Activated CD8-positive, alpha-beta T cell treated with anti-CD3 and anti-CD28 coated beads for 36 hours (primary cell): ENCODE measurements around the gene EYA4. TPM values are rescaled to one million over a fixed set of nuclear protein-coding genes. Genes with fewer than 3 reads are reported as not detected.

Experiments
- ATAC-seq: fragments of 200-7000 bp; cut with Tn5 transposase; one replicate; pipeline ENCODE4 v1.10.0; 2021; ENCODE audit warnings: mild to moderate bottlenecking, moderate library complexity
- CTCF ChIA-PET: fragments of 350-600 bp; sonication (Branson Sonifier 250); formaldehyde crosslinking; loops from one replicate; lab custom pipeline; 2021; ENCODE audit warnings: antibody characterized with exemption; lab: Charles Lee
- POLR2A ChIA-PET: fragments of 350-600 bp; sonication (Branson Sonifier 250); formaldehyde crosslinking; loops from one replicate; lab custom pipeline; 2021; ENCODE audit warnings: antibody characterized with exemption; lab: Charles Lee
- DNase-seq: peaks from one replicate; pipeline ENCODE4 v3.0.0-alpha.2; 2020
- H3K27ac Mint-ChIP-seq: one replicate; pipeline ENCODE4 v1.8.0; 2021; ENCODE audit warnings: mild to moderate bottlenecking, mixed read lengths
- H3K27me3 Mint-ChIP-seq: one replicate; pipeline ENCODE4 v1.8.0; 2021; ENCODE audit warnings: mixed read lengths
- H3K36me3 Mint-ChIP-seq: one replicate; pipeline ENCODE4 v1.8.0; 2021; ENCODE audit warnings: low read depth, mixed read lengths
- H3K4me1 Mint-ChIP-seq: one replicate; pipeline ENCODE4 v1.8.0; 2021; ENCODE audit warnings: low read depth, mixed read lengths
- H3K4me3 Mint-ChIP-seq: one replicate; pipeline ENCODE4 v1.8.0; 2021; ENCODE audit warnings: mild to moderate bottlenecking, moderate library complexity, mixed read lengths
- H3K9me3 Mint-ChIP-seq: one replicate; pipeline ENCODE4 v1.8.0; 2021; ENCODE audit warnings: mixed read lengths
- CTCF ChIP-seq: fragments of 200-600 bp; IDR thresholded peaks from one replicate; pipeline ENCODE4 v1.8.0; 2022; ENCODE audit warnings: antibody characterized with exemption, mild to moderate bottlenecking
- intact Hi-C: fragments of 100-400 bp; cut with micrococcal nuclease; formaldehyde crosslinking; loops from one replicate; pipeline ENCODE4 v1.10.0; 2022
- total RNA-seq, 2 experiments: library from RNA; stranded (reverse); gene quantifications; one replicate each; pipeline ENCODE4 v1.2.3, GENCODE V29; 2021

Gene EYA4
- total RNA-seq, 2 experiments from 2014 or later = not detected

- ChIA-PET POLR2A (no interaction called here), CTCF (interaction anchor here (1.1 kb wide), 1 partner anchor 299 kb away, joined by 3 read pairs; no protein-coding TSS in a partner anchor)
- DNase-seq (no peak), ATAC-seq (no peak)
- Mint-ChIP-seq H3K27me3 (peaks cover 1% of the 10 kb centered on the region), H3K27ac (no peak overlapping the region), H3K4me1 (no peaks in the 10 kb centered on the region), H3K9me3 (peaks cover 4% of the 10 kb centered on the region), H3K36me3 (no peaks in the 10 kb centered on the region), H3K4me3 (no peak overlapping the region)
- intact Hi-C loops = no loop called here
- no peak for TF ChIP-seq CTCF
These were observed 26.9 kb upstream of the EYA4 start for GRCh38 chr6:133214267-133214666.

DNA sequence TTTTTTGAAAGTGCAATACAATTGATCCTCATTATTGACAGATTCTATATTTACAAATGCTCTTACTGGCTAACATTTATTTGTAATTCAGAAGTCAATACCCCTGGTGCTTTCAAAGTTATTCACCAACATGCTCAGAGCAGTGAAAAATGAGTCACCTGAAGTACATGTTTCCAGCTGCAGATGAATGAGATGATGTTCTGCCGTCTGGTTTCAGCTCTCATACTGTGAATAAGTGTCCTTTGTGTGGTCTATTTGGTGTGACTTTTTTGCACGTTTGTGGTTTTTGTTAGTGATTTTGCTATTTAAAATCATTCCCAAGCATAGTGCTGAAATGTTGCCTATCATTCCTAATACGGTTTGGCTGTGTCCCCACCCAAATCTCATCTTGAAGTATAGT is 22.3 kb upstream of the EYA4 start:
- Mint-ChIP-seq H3K27ac (no peak overlapping the region), H3K4me1 (no peaks in the 10 kb centered on the region), H3K4me3 (no peak overlapping the region), H3K27me3 (no peaks in the 10 kb centered on the region), H3K9me3 (no peaks in the 10 kb centered on the region), H3K36me3 (no peaks in the 10 kb centered on the region)
- intact Hi-C loops = no loop called here
- no peak for ATAC-seq
- no peak for DNase-seq
- TF ChIP-seq CTCF = no peak
- POLR2A ChIA-PET = no interaction called here
- CTCF ChIA-PET = no interaction called here

- intact Hi-C loops = no loop called here
- ChIA-PET POLR2A (no interaction called here), CTCF (no interaction called here)
- H3K36me3 Mint-ChIP-seq = no peaks in the 10 kb centered on the region
- H3K27ac Mint-ChIP-seq = no peak overlapping the region
- ATAC-seq = no peak
- no peaks in the 10 kb centered on the region for H3K27me3 Mint-ChIP-seq
- no peak for DNase-seq
- no peaks in the 10 kb centered on the region for H3K4me1 Mint-ChIP-seq
- H3K9me3 Mint-ChIP-seq = no peaks in the 10 kb centered on the region
- H3K4me3 Mint-ChIP-seq = no peak overlapping the region
- TF ChIP-seq CTCF = no peak
These were observed 17.6 kb upstream of the EYA4 start for GRCh38 chr6:133223452-133224029.

DNA sequence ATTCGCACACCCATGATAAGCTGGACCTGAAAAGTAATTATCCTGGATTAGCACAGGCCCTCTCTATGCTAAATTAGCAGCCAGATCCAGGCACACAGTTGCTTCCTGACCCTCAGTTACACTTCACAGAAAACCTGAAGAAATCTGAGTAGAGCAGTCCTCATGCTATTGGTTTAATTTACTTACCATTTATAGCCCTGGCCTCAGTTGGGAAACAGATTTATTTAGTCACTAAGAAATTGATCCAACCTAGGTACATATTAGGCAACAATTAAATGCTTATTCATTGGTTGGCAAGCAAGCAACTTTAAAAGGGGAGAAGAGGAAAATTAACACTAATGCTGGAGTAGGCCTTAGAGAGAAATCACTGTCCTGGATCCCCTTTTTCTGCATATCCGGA is 15.6 kb upstream of the EYA4 start:
- Mint-ChIP-seq H3K27me3 (no peaks in the 10 kb centered on the region), H3K9me3 (no peaks in the 10 kb centered on the region), H3K4me3 (no peak overlapping the region), H3K36me3 (no peaks in the 10 kb centered on the region), H3K4me1 (no peaks in the 10 kb centered on the region), H3K27ac (no peak overlapping the region)
- intact Hi-C loops = no loop called here
- ChIA-PET CTCF (no interaction called here), POLR2A (no interaction called here)
- no peak for TF ChIP-seq CTCF
- DNase-seq (no peak), ATAC-seq (no peak)

- Mint-ChIP-seq H3K36me3 (no peaks in the 10 kb centered on the region), H3K4me1 (no peaks in the 10 kb centered on the region), H3K27me3 (no peaks in the 10 kb centered on the region), H3K27ac (no peak overlapping the region), H3K4me3 (no peak overlapping the region), H3K9me3 (no peaks in the 10 kb centered on the region)
- no peak for ATAC-seq
- no peak for DNase-seq
- ChIA-PET CTCF (no interaction called here), POLR2A (no interaction called here)
- no peak for TF ChIP-seq CTCF
- intact Hi-C loops = no loop called here
These were observed 13.8 kb upstream of the EYA4 start for GRCh38 chr6:133227344-133227743.
